GM23338 (cell line): ENCODE measurements around the gene CD34. TPM values are rescaled to one million over a fixed set of nuclear protein-coding genes. Genes with fewer than 3 reads are reported as not detected.

Experiments used
- ATAC-seq: fragments of 200-7000 bp; cut with Tn5 transposase; 3 replicates; pipeline ENCODE4 v1.9.1; 2020
- DNase-seq: peaks from one replicate; pipeline ENCODE4 v3.0.0-alpha.2; 2015; ENCODE audit warnings: low spot score
- H2AFZ ChIP-seq: fragments of 200-600 bp; sonication (generic); 2 replicates; pipeline ENCODE4 v1.8.0; 2016; ENCODE audit warnings: antibody characterized with exemption, mild to moderate bottlenecking, moderate library complexity
- H3F3A ChIP-seq: fragments of 200-600 bp; sonication (generic); replicated peaks from 2 replicates; pipeline ENCODE4 v1.8.0; 2017; ENCODE audit warnings: antibody characterized with exemption, mixed run types, low read depth
- H3K27ac ChIP-seq: fragments of 200-600 bp; sonication (generic); 2 replicates; pipeline ENCODE4 v1.6.1; 2016; ENCODE audit warnings: low read depth
- H3K27me3 ChIP-seq: fragments of 200-600 bp; sonication (generic); 2 replicates; pipeline ENCODE4 v1.8.0; 2016; ENCODE audit warnings: mild to moderate bottlenecking, mixed run types, moderate library complexity; ENCODE audit not compliant: insufficient read depth
- H3K36me3 ChIP-seq: fragments of 200-600 bp; sonication (generic); 2 replicates; pipeline ENCODE4 v1.8.0; 2016; ENCODE audit warnings: mild to moderate bottlenecking; ENCODE audit not compliant: insufficient read depth
- H3K4me1 ChIP-seq: fragments of 200-600 bp; sonication (generic); 2 replicates; pipeline ENCODE4 v1.8.0; 2016; ENCODE audit warnings: mild to moderate bottlenecking, moderate library complexity; ENCODE audit not compliant: insufficient read depth
- H3K4me2 ChIP-seq: fragments of 200-600 bp; sonication (generic); 2 replicates; pipeline ENCODE4 v1.7.1; 2017; ENCODE audit warnings: mixed run types
- H3K4me3 ChIP-seq: fragments of 200-600 bp; sonication (generic); 2 replicates; pipeline ENCODE4 v1.6.1; 2016; ENCODE audit warnings: mixed run types
- H3K79me2 ChIP-seq: fragments of 200-600 bp; sonication (generic); replicated peaks from 2 replicates; pipeline ENCODE4 v1.8.0; 2017; ENCODE audit warnings: mild to moderate bottlenecking; ENCODE audit not compliant: insufficient read depth
- H3K9me2 ChIP-seq: fragments of 200-600 bp; sonication (generic); 2 replicates; pipeline ENCODE4 v1.8.0; 2017; ENCODE audit not compliant: insufficient read depth
- H4K20me1 ChIP-seq: fragments of 200-600 bp; sonication (generic); replicated peaks from 2 replicates; pipeline ENCODE4 v1.8.0; 2017; ENCODE audit warnings: mild to moderate bottlenecking; ENCODE audit not compliant: insufficient read depth
- H3K27ac Mint-ChIP-seq: 2 replicates; pipeline ENCODE4 v1.8.0; 2020; ENCODE audit warnings: inconsistent platforms, mild to moderate bottlenecking, moderate library complexity, mixed read lengths
- H3K27me3 Mint-ChIP-seq: 3 replicates; pipeline ENCODE4 v1.8.0; 2022; ENCODE audit warnings: low read depth, mild to moderate bottlenecking, moderate library complexity, mixed read lengths, inconsistent platforms; ENCODE audit not compliant: insufficient read depth, poor library complexity
- H3K36me3 Mint-ChIP-seq: 3 replicates; pipeline ENCODE4 v1.8.0; 2021; ENCODE audit warnings: low read depth, mild to moderate bottlenecking, inconsistent platforms, moderate library complexity, mixed read lengths
- H3K4me1 Mint-ChIP-seq: 3 replicates; pipeline ENCODE4 v1.8.0; 2020; ENCODE audit warnings: mild to moderate bottlenecking, inconsistent platforms, mixed read lengths
- H3K4me3 Mint-ChIP-seq: 3 replicates; pipeline ENCODE4 v1.8.0; 2021; ENCODE audit warnings: moderate library complexity, mild to moderate bottlenecking, inconsistent platforms, mixed read lengths
- H3K9me3 Mint-ChIP-seq: 3 replicates; pipeline ENCODE4 v1.8.0; 2020; ENCODE audit warnings: moderate library complexity, mild to moderate bottlenecking, inconsistent platforms, mixed read lengths
- CTCF ChIP-seq, 2 experiments: fragments of 200-600 bp in 1 of 2; sonication (generic) in 1 of 2; conservative IDR thresholded peaks; 2 replicates each; pipeline versions ENCODE4 v1.5.1 to v1.6.1; 2016 to 2017; ENCODE audit warnings: antibody characterized with exemption in 2 of 2, low read depth in 2 of 2, mild to moderate bottlenecking in 2 of 2, moderate library complexity in 1 of 2
- ETS1 ChIP-seq: IDR thresholded peaks from 2 replicates; pipeline ENCODE4 v1.6.1; 2016; ENCODE audit warnings: antibody characterized with exemption
- EZH2 ChIP-seq: fragments of 200-600 bp; sonication (generic); IDR thresholded peaks from one replicate; pipeline ENCODE4 v1.8.0; 2017; ENCODE audit warnings: antibody characterized with exemption, mild to moderate bottlenecking, low read depth; ENCODE audit not compliant: unreplicated experiment
- JUNB ChIP-seq: IDR thresholded peaks from one replicate; pipeline ENCODE4 v1.6.1; 2016; ENCODE audit warnings: antibody characterized with exemption; ENCODE audit not compliant: unreplicated experiment
- REST ChIP-seq: IDR thresholded peaks from one replicate; pipeline ENCODE4 v1.6.1; 2018; ENCODE audit warnings: antibody characterized with exemption; ENCODE audit not compliant: unreplicated experiment
- ZNF114 ChIP-seq: fragments of 250-450 bp; sonication (Bioruptor Pico); IDR thresholded peaks from 2 replicates; pipeline ENCODE4 v1.5.0; 2020; ENCODE audit warnings: mild to moderate bottlenecking, moderate library complexity
- ZNF331 ChIP-seq: fragments of 250-450 bp; sonication (Bioruptor Pico); IDR thresholded peaks from 2 replicates; pipeline ENCODE4 v1.5.0; 2020; ENCODE audit warnings: low read depth, mild to moderate bottlenecking, moderate library complexity
- polyA plus RNA-seq: library from polyadenylated mRNA; unstranded; fragments of >200 nt; fragmentation: Nextera tagmentation; extraction: Ambion mirVana; gene quantifications from 2 replicates; pipeline ENCODE4 v1.2.1, GENCODE V29; 2016
- total RNA-seq: library from RNA; depleted of rRNA; stranded (reverse); fragments of >200 nt; shearing (Covaris generic); gene quantifications from 2 replicates; pipeline ENCODE4 v1.2.3, GENCODE V29; 2014

Gene CD34
- total and polyA plus RNA-seq, 2 experiments from 2014 or later, result 0.07 to 0.18 TPM

GRCh38 chr1:207954104-207954503, 43.2 kb upstream of the CD34 start (continued):
- TF ChIP-seq CTCF (conservative IDR thresholded peaks at IDR 0.05; ENCODE audit: low read depth in 2 of 2), result no peak
- no peak for TF ChIP-seq EZH2
- no peak for TF ChIP-seq JUNB
- TF ChIP-seq REST, result no peak
- no peak for TF ChIP-seq ZNF331 (CRISPR knock-in tag)
- TF ChIP-seq ETS1, result no peak

GRCh38 chr1:207952617-207953542, 42.0 kb upstream of the CD34 start:
- no peak for ATAC-seq
- no peaks in the 10 kb centered on the region for H3K36me3 Mint-ChIP-seq
- H3K4me2 ChIP-seq, result no peak overlapping the region

More at GRCh38 chr1:207952617-207953542, 42.0 kb upstream of the CD34 start:
- H3K4me3 Mint-ChIP-seq, result no peak overlapping the region
- Histone ChIP-seq H3K4me1 (no peaks in the 10 kb centered on the region), H3K79me2 (no peaks in the 10 kb centered on the region), H3K27me3 (peaks cover 23% of the 10 kb centered on the region), H3F3A (no peaks in the 10 kb centered on the region), H3K9me2 (no peaks in the 10 kb centered on the region), H2AFZ (no peak overlapping the region), H3K27ac (no peak overlapping the region), H3K4me3 (no peak overlapping the region), H3K36me3 (no peaks in the 10 kb centered on the region), H4K20me1 (no peaks in the 10 kb centered on the region)
- no peak for DNase-seq
- peaks cover 7% of the 10 kb centered on the region; the same call in 2 of the 3 replicates for H3K4me1 Mint-ChIP-seq
- no peak overlapping the region for H3K27ac Mint-ChIP-seq
- no peak for TF ChIP-seq ZNF331 (CRISPR knock-in tag)
- no peak for TF ChIP-seq ZNF114 (CRISPR knock-in tag)
- H3K9me3 Mint-ChIP-seq, result no peaks in the 10 kb centered on the region
- H3K27me3 Mint-ChIP-seq, result peaks cover 5% of the 10 kb centered on the region
